Breast epithelium (tissue), 4 donors: ENCODE measurements around the gene PAK5. TPM values are rescaled to one million over a fixed set of nuclear protein-coding genes. Genes with fewer than 3 reads are reported as not detected.

Experiments used
- DNase-seq, 2 donors: peaks; one replicate each; pipeline ENCODE4 v3.0.0-alpha.2; 2019; ENCODE audit warnings: low spot score in 2 of 2
- H3K27ac ChIP-seq, 2 donors: fragments of 200-600 bp; sonication (generic) in 1 of 2; one replicate each; pipeline ENCODE4 v1.5.1; 2016 to 2019; ENCODE audit warnings: mild to moderate bottlenecking in 1 of 2
- H3K27me3 ChIP-seq, 2 donors: fragments of 200-600 bp; sonication (generic) in 1 of 2; one replicate each; pipeline versions ENCODE4 v1.5.1 to v1.6.0; 2017 to 2019; ENCODE audit warnings: control low read depth in 1 of 2, mild to moderate bottlenecking in 1 of 2
- H3K36me3 ChIP-seq: fragments of 200-600 bp; one replicate; pipeline ENCODE4 v1.5.1; 2019
- H3K4me1 ChIP-seq, 2 donors: fragments of 200-600 bp; sonication (generic); one replicate each; pipeline ENCODE4 v1.5.1; 2016 to 2019; ENCODE audit warnings: control low read depth in 1 of 2
- H3K4me3 ChIP-seq, 3 donors: fragments of 200-600 bp; sonication (generic); 1 replicate in 2 of 3; 2 replicates in 1 of 3; pipeline ENCODE4 v1.5.1; 2016 to 2019; ENCODE audit warnings: mild to moderate bottlenecking in 3 of 3, moderate library complexity in 2 of 3
- H3K9me3 ChIP-seq, 2 donors: fragments of 200-600 bp; sonication (generic) in 1 of 2; one replicate each; pipeline ENCODE4 v1.5.1; 2016 to 2019; ENCODE audit warnings: control low read depth in 1 of 2
- POLR2A ChIP-seq: fragments of 450-650 bp; IDR thresholded peaks from one replicate; pipeline ENCODE4 v1.6.1; 2016; ENCODE audit warnings: antibody characterized with exemption, mild to moderate bottlenecking, moderate library complexity
- POLR2AphosphoS5 ChIP-seq, 3 donors: sonication (generic); formaldehyde crosslinking; IDR thresholded peaks; one replicate each; pipeline ENCODE4 v1.6.1; 2017; ENCODE audit warnings: antibody characterized with exemption in 3 of 3
- intact Hi-C: fragments of 100-400 bp; cut with DNase I; formaldehyde crosslinking; loops from one replicate; pipeline ENCODE4 v1.15.1; 2023; ENCODE audit warnings: low total_unique reads
- total RNA-seq, 3 donors: library from RNA; depleted of rRNA; stranded (reverse); fragments of >200 nt; gene quantifications; one replicate each; pipeline ENCODE4 v1.1.0, GENCODE V29; 2016
- TF ChIP-seq, protein P1 (sequence below), 3 donors: fragments of 450-650 bp; IDR thresholded peaks; one replicate each; pipeline ENCODE4 v1.5.1; 2016 to 2017; ENCODE audit warnings: antibody characterized with exemption in 3 of 3, mild to moderate bottlenecking in 3 of 3, moderate library complexity in 3 of 3

The PAK5 gene
- total RNA-seq, 3 donors from 2014 or later: 0.66 to 1.3 TPM; not detected in 1

DNA sequence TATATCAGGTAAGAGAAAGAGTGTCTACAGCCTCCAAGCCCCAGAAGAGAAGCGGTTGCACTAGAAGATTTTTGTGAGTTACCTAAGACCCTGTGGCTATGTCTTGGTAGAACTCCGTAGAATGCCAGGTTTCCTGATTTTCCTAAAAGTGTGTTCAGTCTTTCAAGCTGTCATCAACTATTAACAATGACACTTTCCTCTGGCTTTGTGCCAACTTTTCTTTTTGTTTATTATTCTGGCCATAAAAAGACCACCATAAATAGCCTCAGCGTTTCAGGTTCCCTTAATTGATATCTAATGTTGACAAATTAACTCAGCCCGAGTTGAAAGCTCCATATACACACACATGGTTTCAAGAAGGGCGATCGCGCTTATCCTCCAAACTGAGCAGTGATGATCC is 1.2 kb downstream of the PAK5 start:
- Histone ChIP-seq H3K36me3 (no peaks in the 10 kb centered on the region), H3K27ac (no peak overlapping the region), H3K27me3 (peaks cover 0 to 38% of the 10 kb centered on the region in 2 donors), H3K4me3 (peak overlapping the region in 2 of 3 donors; percentile 54 to 65), H3K9me3 (peaks cover 3 to 4% of the 10 kb centered on the region in 2 donors), H3K4me1 (no peaks in the 10 kb centered on the region)
- DNase-seq: no peak
- TF ChIP-seq, protein P1, sequence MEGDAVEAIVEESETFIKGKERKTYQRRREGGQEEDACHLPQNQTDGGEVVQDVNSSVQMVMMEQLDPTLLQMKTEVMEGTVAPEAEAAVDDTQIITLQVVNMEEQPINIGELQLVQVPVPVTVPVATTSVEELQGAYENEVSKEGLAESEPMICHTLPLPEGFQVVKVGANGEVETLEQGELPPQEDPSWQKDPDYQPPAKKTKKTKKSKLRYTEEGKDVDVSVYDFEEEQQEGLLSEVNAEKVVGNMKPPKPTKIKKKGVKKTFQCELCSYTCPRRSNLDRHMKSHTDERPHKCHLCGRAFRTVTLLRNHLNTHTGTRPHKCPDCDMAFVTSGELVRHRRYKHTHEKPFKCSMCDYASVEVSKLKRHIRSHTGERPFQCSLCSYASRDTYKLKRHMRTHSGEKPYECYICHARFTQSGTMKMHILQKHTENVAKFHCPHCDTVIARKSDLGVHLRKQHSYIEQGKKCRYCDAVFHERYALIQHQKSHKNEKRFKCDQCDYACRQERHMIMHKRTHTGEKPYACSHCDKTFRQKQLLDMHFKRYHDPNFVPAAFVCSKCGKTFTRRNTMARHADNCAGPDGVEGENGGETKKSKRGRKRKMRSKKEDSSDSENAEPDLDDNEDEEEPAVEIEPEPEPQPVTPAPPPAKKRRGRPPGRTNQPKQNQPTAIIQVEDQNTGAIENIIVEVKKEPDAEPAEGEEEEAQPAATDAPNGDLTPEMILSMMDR (IDR thresholded peaks at IDR 0.05): no peak
- TF ChIP-seq POLR2AphosphoS5 (IDR thresholded peaks at IDR 0.05) (no peak), POLR2A (no peak)
- intact Hi-C loops: no loop called here

DNA sequence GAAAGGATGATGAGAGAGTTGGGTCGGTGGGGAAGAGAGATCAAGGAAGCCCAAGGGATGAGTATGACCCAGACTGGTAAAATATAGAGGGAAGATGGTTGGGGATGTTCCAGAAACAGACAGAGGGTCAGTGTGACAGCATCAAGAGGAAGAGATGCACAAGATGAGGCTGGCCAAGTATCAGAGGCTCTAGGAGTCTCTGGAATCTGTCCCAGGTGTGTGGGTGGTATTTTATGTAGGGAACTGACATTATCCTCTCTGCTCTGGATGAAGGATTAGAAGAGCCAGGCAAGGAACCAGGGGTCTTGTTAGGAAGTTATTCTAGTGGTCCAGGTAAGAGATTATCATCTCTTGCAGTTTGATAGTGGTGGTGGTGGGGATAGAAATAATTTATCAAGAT is 3.6 kb downstream of the PAK5 start:
- no peak overlapping the region for H3K27ac ChIP-seq
- intact Hi-C loops: no loop called here
- DNase-seq: no peak
- no peak overlapping the region for H3K4me3 ChIP-seq
- H3K9me3 ChIP-seq: no peaks in the 10 kb centered on the region
- H3K4me1 ChIP-seq: no peaks in the 10 kb centered on the region
- H3K27me3 ChIP-seq: peaks cover 0 to 38% of the 10 kb centered on the region in 2 donors
- no peak for TF ChIP-seq POLR2A
- TF ChIP-seq, protein P1 (IDR thresholded peaks at IDR 0.05): no peak
- TF ChIP-seq POLR2AphosphoS5 (IDR thresholded peaks at IDR 0.05): no peak
- no peaks in the 10 kb centered on the region for H3K36me3 ChIP-seq

DNA sequence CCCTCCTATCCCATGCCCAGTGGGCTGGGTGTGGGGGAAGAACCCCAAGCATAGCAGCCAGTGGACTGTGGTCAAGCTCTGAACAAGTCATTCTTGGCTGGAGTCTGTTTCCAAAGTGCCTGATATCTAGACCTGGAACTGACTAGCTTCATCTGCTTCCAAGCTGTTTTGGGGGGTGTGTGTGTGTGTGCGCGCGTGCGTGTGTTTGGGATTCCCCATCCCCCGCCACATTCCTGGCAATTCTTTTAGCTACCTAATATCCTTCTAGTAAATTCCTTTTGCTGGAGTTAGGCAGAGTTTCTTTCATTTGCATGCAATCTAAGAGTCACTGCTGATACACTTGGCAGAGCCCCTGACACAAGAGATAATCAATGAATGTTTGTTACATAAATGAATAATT is 7.8 kb downstream of the PAK5 start:
- peaks cover 0 to 9% of the 10 kb centered on the region in 2 donors for H3K27me3 ChIP-seq
- H3K36me3 ChIP-seq: no peaks in the 10 kb centered on the region
- no peak overlapping the region for H3K27ac ChIP-seq
- H3K9me3 ChIP-seq: no peaks in the 10 kb centered on the region
- intact Hi-C loops: no loop called here
- TF ChIP-seq POLR2A (no peak), POLR2AphosphoS5 (IDR thresholded peaks at IDR 0.05) (no peak)
- TF ChIP-seq, protein P1 (IDR thresholded peaks at IDR 0.05): no peak
- H3K4me1 ChIP-seq: no peaks in the 10 kb centered on the region
- DNase-seq: no peak
- H3K4me3 ChIP-seq: no peak overlapping the region

DNA sequence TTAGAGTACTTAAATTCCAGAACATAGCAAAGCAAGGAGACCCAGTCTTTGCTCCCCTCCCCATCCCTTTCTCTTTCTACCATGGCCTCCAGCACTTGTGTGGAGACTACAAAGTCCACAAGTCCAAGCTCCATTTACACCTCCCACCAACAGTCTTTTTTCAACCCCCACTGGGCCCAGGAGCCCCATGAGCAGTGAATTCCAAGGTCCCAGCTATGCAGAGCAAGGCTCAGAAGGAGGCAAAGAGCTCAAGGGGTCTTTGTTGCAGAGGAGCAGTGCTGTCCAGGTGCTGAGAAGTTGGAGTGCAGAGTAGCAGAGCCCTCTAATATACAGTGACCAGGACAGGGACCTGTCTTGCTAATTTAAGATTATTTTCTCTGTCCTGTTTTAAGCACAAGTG is 9.0 kb downstream of the PAK5 start:
- TF ChIP-seq POLR2AphosphoS5 (IDR thresholded peaks at IDR 0.05): no peak
- TF ChIP-seq, protein P1 (IDR thresholded peaks at IDR 0.05): no peak
- TF ChIP-seq POLR2A: no peak

DNA sequence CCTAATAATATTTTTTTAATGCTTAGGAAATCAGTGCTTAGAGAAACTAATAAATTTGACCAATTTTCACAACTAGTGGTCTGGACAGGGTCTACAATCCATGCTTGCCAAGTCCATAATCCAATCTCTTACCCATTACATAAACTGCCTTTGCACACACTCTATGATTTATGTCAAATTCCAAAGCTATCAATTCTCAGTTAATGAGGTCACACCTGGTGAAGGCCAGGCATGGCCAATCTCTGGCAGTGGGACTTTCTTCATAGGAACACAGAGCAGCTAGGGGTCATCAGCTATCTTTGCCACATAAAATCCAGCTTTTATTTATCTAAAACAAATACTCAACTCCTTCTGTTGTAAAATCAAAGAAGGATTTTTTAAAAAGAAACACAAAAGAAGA is 21.2 kb downstream of the PAK5 start:
- DNase-seq: no peak
- H3K4me1 ChIP-seq: no peaks in the 10 kb centered on the region
- H3K36me3 ChIP-seq: no peaks in the 10 kb centered on the region
- H3K9me3 ChIP-seq: no peaks in the 10 kb centered on the region
- no peaks in the 10 kb centered on the region for H3K27me3 ChIP-seq
- H3K4me3 ChIP-seq: no peak overlapping the region
- TF ChIP-seq POLR2AphosphoS5 (IDR thresholded peaks at IDR 0.05) (no peak), POLR2A (no peak)
- TF ChIP-seq, protein P1 (IDR thresholded peaks at IDR 0.05): no peak
- intact Hi-C loops: no loop called here
- H3K27ac ChIP-seq: no peak overlapping the region

More for the DNA sequence above, 9.0 kb downstream of the PAK5 start:
- no peak overlapping the region for H3K4me3 ChIP-seq
- no peaks in the 10 kb centered on the region for H3K4me1 ChIP-seq
- no peak for DNase-seq
- no peaks in the 10 kb centered on the region for H3K9me3 ChIP-seq
- H3K27ac ChIP-seq: no peak overlapping the region
- no peaks in the 10 kb centered on the region for H3K36me3 ChIP-seq
- no peaks in the 10 kb centered on the region for H3K27me3 ChIP-seq
- intact Hi-C loops: no loop called here
